ENCODE data around the gene RAPGEF1.

- TF ChIP-seq, protein P1, sequence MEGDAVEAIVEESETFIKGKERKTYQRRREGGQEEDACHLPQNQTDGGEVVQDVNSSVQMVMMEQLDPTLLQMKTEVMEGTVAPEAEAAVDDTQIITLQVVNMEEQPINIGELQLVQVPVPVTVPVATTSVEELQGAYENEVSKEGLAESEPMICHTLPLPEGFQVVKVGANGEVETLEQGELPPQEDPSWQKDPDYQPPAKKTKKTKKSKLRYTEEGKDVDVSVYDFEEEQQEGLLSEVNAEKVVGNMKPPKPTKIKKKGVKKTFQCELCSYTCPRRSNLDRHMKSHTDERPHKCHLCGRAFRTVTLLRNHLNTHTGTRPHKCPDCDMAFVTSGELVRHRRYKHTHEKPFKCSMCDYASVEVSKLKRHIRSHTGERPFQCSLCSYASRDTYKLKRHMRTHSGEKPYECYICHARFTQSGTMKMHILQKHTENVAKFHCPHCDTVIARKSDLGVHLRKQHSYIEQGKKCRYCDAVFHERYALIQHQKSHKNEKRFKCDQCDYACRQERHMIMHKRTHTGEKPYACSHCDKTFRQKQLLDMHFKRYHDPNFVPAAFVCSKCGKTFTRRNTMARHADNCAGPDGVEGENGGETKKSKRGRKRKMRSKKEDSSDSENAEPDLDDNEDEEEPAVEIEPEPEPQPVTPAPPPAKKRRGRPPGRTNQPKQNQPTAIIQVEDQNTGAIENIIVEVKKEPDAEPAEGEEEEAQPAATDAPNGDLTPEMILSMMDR (IDR thresholded peaks at IDR 0.05; ENCODE audit: low read depth, low read length), result no peak
- TF ChIP-seq POLR2A (IDR thresholded peaks at IDR 0.05; ENCODE audit: extremely low read depth, insufficient read length), result no peak
Observed at GRCh38 chr9:131594906-131595665, 144.8 kb downstream of the RAPGEF1 start.
